Activated T-cell treated with anti-CD3 and anti-CD28 coated beads, Interleukin-2, amount 50 U/mL, for 1 hour (primary cell): ENCODE data around the gene ZNF732.
"Not testable (repeated sequence)": the region's sequence is repeated elsewhere in the genome, so short reads cannot be mapped to it uniquely, and the experiment has no call there.

Experiments
- DNase-seq: peaks from one replicate; pipeline ENCODE4 v3.0.0-alpha.2; 2020

Gene ZNF732

GRCh38 chr4:304969-305680 lies at the start of gene ZNF732:
Gene ZNF732 (minus strand): TSS chr4:305474. CDS start chr4:305310, 164 bp downstream.
- no peak for DNase-seq

DNA sequence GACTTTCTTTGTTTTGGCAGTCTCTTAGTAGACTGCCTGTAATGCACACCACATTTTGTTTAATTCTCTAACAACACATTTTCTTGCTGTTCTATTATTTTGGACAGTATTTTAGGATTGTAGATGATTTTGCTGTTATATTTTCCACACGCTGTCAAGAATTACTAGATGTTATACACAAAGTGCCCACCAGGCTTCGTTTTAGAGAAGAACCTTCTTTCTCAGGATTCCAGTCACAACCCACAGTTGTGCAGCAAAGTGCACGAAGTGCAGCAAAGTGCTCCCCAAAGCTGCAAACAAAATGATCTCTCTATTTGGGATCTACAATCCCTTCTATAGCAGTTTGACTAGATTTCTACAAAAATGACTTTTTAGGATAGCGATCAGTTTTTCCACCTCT lies 34.7 kb upstream of the ZNF732 start:
- DNase-seq: no peak

- DNase-seq: no peak
Measured at GRCh38 chr4:338759-339097, 33.5 kb upstream of the ZNF732 start.

- no peak for DNase-seq
Measured at GRCh38 chr4:337932-338758, 32.9 kb upstream of the ZNF732 start.

GRCh38 chr4:337143-337931 lies 32.1 kb upstream of the ZNF732 start, which contains the start of gene ZNF141:
Gene ZNF141 (plus strand): TSS chr4:337814. CDS start chr4:337984, 170 bp downstream.
- peak; percentile 85 for DNase-seq

DNA sequence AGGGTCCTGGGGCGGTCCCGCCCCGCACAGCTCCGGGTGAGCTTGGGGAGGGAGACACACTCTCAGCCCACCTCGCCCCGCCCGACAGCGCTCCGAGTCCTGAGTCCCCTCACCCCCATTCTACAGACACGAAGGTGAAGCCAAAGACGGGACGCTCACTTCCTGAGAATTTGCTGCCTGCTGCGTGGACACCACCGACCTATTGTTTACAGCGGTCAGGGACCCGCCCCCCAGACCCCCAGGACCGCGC lies 31.5 kb upstream of the ZNF732 start:
- no peak for DNase-seq

DNA sequence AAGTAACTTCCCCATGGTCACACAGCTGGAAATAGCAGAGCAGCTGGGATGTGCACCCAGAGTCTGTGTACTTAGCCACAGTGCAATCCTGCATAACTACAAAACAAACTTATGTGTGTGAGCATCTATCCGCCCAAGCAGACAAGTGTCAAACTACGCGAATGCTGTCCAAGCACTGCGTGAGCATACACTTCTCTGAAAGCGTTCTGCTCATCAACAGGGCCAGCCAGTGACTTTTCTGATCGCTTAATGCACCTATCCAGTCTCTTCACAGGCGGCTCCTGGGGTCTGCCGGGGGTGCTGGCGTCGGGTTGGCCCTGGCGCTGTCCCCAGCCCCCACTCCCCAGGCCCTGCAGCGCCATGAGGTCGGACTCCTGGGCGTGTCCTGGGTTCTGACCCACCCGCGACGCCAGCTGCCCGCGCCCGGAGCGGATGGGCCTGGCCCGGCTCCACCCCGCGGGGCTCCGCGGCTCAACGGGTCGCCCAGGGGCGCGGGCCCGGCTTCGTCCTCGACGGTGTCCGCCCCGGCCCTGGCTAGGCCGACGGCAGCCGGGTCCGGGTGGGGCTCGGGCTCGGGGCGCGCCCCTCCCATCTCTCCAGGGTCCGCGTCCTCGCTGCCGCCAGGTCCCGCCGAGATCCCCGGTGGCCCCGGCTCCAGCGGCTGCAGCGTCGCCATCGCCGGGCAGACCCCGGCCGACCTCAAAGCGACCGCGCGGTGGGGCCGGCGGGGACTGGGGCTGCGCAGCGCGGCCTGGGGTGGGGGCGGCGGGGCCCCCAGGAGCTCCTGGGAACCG lies 31.0 kb upstream of the ZNF732 start:
- DNase-seq: no peak

DNA sequence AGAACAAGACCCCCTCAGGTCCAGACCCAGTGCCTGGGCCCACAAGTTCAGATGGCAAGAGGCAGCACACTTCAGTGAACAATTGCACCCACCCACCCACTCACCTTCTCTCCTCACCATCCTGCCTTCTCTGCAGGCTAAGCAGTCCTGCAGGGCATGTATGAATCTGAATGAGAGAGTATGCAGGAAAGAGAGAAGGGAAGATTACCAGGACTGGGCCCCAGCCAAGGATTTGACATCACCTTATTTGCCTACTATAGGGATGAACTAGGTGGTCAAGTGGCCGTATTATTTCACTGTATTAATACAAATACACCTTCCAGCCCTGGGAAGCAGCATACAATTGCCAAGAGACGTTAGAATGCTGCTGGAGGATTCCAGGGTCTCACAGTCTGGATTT lies 30.2 kb upstream of the ZNF732 start:
- DNase-seq: no peak

DNA sequence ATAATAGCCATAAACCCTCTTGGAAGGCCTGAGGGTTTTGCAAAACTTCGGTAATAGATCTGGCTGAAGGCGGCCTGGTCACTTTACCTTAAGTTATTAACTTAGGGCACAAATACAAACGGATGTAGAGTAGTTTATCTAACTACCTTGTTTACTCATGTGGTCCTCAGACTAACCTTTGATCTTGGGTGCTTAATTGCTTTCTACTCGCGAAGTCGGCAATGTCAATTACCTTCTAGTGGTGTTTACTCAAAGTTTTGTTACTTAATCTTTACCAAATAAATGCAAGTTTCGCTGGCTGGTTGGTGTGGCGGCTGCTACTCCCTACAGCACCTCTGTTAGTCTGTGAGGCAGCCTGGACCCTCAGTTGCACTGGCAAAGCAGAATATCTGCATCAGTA lies 23.5 kb upstream of the ZNF732 start:
- DNase-seq: no peak

GRCh38 chr4:314296-314903 lies 9.1 kb upstream of the ZNF732 start:
- no peak for DNase-seq

- no peak for DNase-seq
Measured at GRCh38 chr4:309807-310206, 4.5 kb upstream of the ZNF732 start.

DNA sequence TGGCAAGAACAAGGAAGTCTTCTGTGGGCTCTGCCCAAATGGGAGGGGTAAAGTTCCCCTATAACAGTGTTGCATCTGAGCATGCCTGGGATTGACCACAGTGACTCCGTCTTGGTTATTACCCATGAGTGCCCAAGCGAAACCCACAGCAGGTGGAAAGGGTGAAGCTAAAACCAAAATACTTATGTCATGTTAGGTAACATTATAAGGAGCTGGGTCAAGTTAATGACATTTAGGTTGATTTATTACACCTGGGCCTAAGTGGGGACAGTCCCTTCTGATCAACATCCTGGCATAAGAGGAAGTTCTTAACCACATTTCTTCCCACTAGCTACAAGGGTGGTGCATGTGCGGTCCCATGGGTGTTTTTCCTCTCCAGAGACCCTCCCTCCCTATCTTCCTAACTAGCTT lies 1.3 kb upstream of the ZNF732 start:
- DNase-seq: no peak

- DNase-seq: not testable (repeated sequence)
Measured at GRCh38 chr4:304516-304915, 758 bp downstream of the ZNF732 start.

DNA sequence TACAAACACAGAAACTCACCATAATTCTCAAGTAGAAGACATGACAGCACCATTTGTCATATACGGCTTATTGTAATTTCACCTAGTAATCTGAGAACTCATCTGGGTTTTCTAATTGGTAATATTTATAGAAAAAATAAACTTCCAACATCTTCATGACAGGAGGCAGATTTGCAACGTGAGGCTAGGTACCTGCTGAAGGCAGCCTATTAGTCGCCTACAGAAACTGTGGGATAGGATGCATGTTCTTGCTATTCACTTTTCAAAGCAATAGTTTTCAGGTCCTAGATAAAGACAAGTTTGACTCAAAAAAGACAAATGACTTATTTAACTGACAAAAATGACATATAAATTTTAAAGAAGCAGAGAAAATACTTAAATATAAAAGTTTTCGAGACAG lies 2.9 kb downstream of the ZNF732 start:
- DNase-seq: no peak

- no peak for DNase-seq
Measured at GRCh38 chr4:294732-295131, 10.5 kb downstream of the ZNF732 start.

DNA sequence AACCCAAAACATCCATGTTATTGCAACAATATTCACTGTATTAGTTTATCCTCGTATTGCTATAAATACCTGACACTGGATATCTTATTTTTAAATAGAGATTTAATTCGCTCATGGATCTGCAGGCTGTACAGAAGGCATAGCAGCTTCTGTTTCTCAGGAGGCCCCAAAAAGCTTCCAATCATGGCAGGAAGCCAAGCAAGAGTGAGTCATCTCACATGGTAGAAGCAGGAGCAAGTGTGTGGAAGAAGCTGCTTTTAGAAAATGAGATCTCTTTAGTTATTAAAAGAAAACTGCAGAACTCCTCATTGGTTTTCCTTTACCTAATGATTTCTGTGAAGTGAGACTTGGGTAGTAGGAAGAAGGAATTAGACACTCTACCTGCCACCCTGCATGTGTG lies 16.4 kb downstream of the ZNF732 start:
- DNase-seq: no peak

GRCh38 chr4:273309-274017 lies 31.8 kb downstream of the ZNF732 start:
- DNase-seq: no peak

GRCh38 chr4:271492-272103 lies 33.7 kb downstream of the ZNF732 start:
- no peak for DNase-seq

- DNase-seq: not testable (repeated sequence)
Measured at GRCh38 chr4:259240-259639, 46.0 kb downstream of the ZNF732 start.

DNA sequence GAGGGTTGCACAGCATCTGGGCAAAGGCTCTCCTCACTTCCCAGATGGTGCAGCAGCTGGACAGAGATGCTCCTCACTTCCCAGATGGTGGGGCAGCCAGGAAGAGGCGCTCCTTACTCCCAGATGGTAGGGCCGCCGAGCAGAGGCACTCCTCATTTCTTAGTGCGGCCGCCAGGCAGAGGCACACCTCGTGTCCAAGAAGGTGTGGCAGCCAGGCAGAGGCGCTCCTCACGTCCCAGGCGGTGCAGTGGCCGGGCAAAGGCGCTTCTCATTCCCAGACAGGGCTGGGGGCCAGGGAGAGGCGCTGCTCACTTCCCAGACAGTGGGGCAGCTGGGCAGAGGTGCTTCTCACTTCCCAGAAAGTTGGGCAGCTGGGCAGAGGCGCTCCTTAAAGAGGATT lies 48.8 kb downstream of the ZNF732 start:
- no peak for DNase-seq
